Peyer's patch (tissue), 4 donors: ENCODE data around the gene MINDY4. TPM values are rescaled to one million over a fixed set of nuclear protein-coding genes. Genes with fewer than 3 reads are reported as not detected.

Experiments used
- DNase-seq, 3 donors: peaks; one replicate each; pipeline ENCODE4 v3.0.0-alpha.2; 2017 to 2019
- H3K27ac ChIP-seq, 4 donors: fragments of 200-600 bp; sonication (generic); one replicate each; pipeline ENCODE4 v1.5.1; 2016 to 2019
- H3K27me3 ChIP-seq, 2 donors: fragments of 200-600 bp; sonication (generic); one replicate each; pipeline ENCODE4 v1.5.1; 2019
- H3K36me3 ChIP-seq, 3 donors: fragments of 200-600 bp; sonication (generic); one replicate each; pipeline ENCODE4 v1.5.1; 2016 to 2019
- H3K4me1 ChIP-seq, 4 donors: fragments of 200-600 bp; sonication (generic); one replicate each; pipeline ENCODE4 v1.5.1; 2016 to 2019
- H3K4me3 ChIP-seq, 4 donors: fragments of 200-600 bp; sonication (generic); 1 replicate in 3 of 4; 2 replicates in 1 of 4; pipeline ENCODE4 v1.5.1; 2016 to 2019; ENCODE audit warnings: mild to moderate bottlenecking in 1 of 4
- H3K9me3 ChIP-seq, 4 donors: fragments of 200-600 bp; sonication (generic); one replicate each; pipeline ENCODE4 v1.5.1; 2016 to 2019; ENCODE audit warnings: mild to moderate bottlenecking in 1 of 4
- CTCF ChIP-seq, 6 experiments: fragments of 450-650 bp in 4 of 6; fragments of 200-600 bp in 2 of 6; sonication (generic) in 1 of 6; IDR thresholded peaks; one replicate each; pipeline ENCODE4 v1.5.1; 2017 to 2019; ENCODE audit warnings: antibody characterized with exemption in 6 of 6, mild to moderate bottlenecking in 3 of 6, moderate library complexity in 1 of 6
- POLR2A ChIP-seq, 2 donors: fragments of 450-650 bp; IDR thresholded peaks; one replicate each; pipeline ENCODE4 v1.5.1; 2017; ENCODE audit warnings: antibody characterized with exemption in 2 of 2, mild to moderate bottlenecking in 2 of 2, moderate library complexity in 2 of 2
- total RNA-seq, 4 donors: library from RNA; depleted of rRNA; stranded (reverse); fragments of >200 nt; gene quantifications; one replicate each; pipeline ENCODE4 v1.1.0, GENCODE V29; 2016

Gene MINDY4
- total RNA-seq, 4 donors from 2014 or later = 3.9 to 19.8 (median 6.8) TPM

GRCh38 chr7:30851651-30852307 is 80.6 kb downstream of the MINDY4 start:
- H3K4me1 ChIP-seq = peaks cover 0 to under 1% (median 0%) of the 10 kb centered on the region in 4 donors
- no peak for DNase-seq
- H3K27ac ChIP-seq = peak overlapping the region in 1 of 4 donors; percentile 73

GRCh38 chr7:30852308-30852684 is 81.1 kb downstream of the MINDY4 start:
- no peak overlapping the region for H3K4me3 ChIP-seq
- H3K36me3 ChIP-seq = no peaks in the 10 kb centered on the region

More at GRCh38 chr7:30851651-30852307, 80.6 kb downstream of the MINDY4 start:
- Histone ChIP-seq H3K4me3 (no peak overlapping the region), H3K9me3 (no peaks in the 10 kb centered on the region), H3K36me3 (no peaks in the 10 kb centered on the region), H3K27me3 (no peaks in the 10 kb centered on the region)
- TF ChIP-seq POLR2A (IDR thresholded peaks at IDR 0.05) = no peak
- TF ChIP-seq CTCF (IDR thresholded peaks at IDR 0.05) = no peak

GRCh38 chr7:30852744-30853288 is 81.6 kb downstream of the MINDY4 start:
- Histone ChIP-seq H3K27me3 (no peaks in the 10 kb centered on the region), H3K4me1 (no peaks in the 10 kb centered on the region), H3K27ac (peak overlapping the region in 1 of 4 donors; percentile 73), H3K9me3 (no peaks in the 10 kb centered on the region), H3K36me3 (no peaks in the 10 kb centered on the region), H3K4me3 (no peak overlapping the region)
- no peak for TF ChIP-seq POLR2A (IDR thresholded peaks at IDR 0.05)
- TF ChIP-seq CTCF (IDR thresholded peaks at IDR 0.05) = no peak
- DNase-seq = no peak

More at GRCh38 chr7:30852308-30852684, 81.1 kb downstream of the MINDY4 start:
- Histone ChIP-seq H3K9me3 (no peaks in the 10 kb centered on the region), H3K4me1 (no peaks in the 10 kb centered on the region), H3K27me3 (no peaks in the 10 kb centered on the region), H3K27ac (peak overlapping the region in 1 of 4 donors; percentile 73)
- TF ChIP-seq POLR2A (IDR thresholded peaks at IDR 0.05) = no peak
- TF ChIP-seq CTCF (IDR thresholded peaks at IDR 0.05) = no peak
- no peak for DNase-seq

- Histone ChIP-seq H3K36me3 (no peaks in the 10 kb centered on the region), H3K27ac (no peak overlapping the region), H3K4me3 (no peak overlapping the region), H3K9me3 (no peaks in the 10 kb centered on the region), H3K27me3 (no peaks in the 10 kb centered on the region), H3K4me1 (no peaks in the 10 kb centered on the region)
- DNase-seq = no peak
- no peak for TF ChIP-seq CTCF (IDR thresholded peaks at IDR 0.05)
- TF ChIP-seq POLR2A (IDR thresholded peaks at IDR 0.05) = no peak
Observed at GRCh38 chr7:30853576-30853975, 82.4 kb downstream of the MINDY4 start.

GRCh38 chr7:30855936-30856335 is 84.7 kb downstream of the MINDY4 start:
- no peak overlapping the region for H3K27ac ChIP-seq
- no peaks in the 10 kb centered on the region for H3K36me3 ChIP-seq
- H3K4me1 ChIP-seq = no peaks in the 10 kb centered on the region
- no peaks in the 10 kb centered on the region for H3K9me3 ChIP-seq
- no peaks in the 10 kb centered on the region for H3K27me3 ChIP-seq
- TF ChIP-seq POLR2A (IDR thresholded peaks at IDR 0.05) (no peak), CTCF (IDR thresholded peaks at IDR 0.05) (no peak)
- DNase-seq = no peak
- no peak overlapping the region for H3K4me3 ChIP-seq
